Stimulated activated CD8-positive, alpha-beta memory T cell treated with anti-CD3 and anti-CD28 coated beads, Interleukin-12 subunit alpha, Interleukin-12 subunit beta, amount 100 ng/mL, for 1 hour (primary cell): ENCODE measurements around the gene RAC2.
A peak's percentile ranks its signal among the peaks of the same experiment; 100 is the strongest.

ENCODE experiments used
- DNase-seq: peaks from one replicate; pipeline ENCODE4 v3.0.0-alpha.2; 2020; ENCODE audit warnings: low read depth

RAC2 gene

GRCh38 chr22:37244114-37244921 lies at the start of gene RAC2:
Gene RAC2, minus strand, starts transcription at chr22:37244269. Its CDS starts 121 bp downstream, at chr22:37244148.
- DNase-seq, result peak; percentile 86

- no peak for DNase-seq
Measured at GRCh38 chr22:37293172-37293571, 49.1 kb upstream of the RAC2 start.

- no peak for DNase-seq
Measured at GRCh38 chr22:37292641-37293040, 48.6 kb upstream of the RAC2 start.

- DNase-seq, result no peak
Measured at GRCh38 chr22:37291559-37292298, 47.7 kb upstream of the RAC2 start.

- DNase-seq, result no peak
Measured at GRCh38 chr22:37290737-37291136, 46.7 kb upstream of the RAC2 start.

- no peak for DNase-seq
Measured at GRCh38 chr22:37289156-37289735, 45.2 kb upstream of the RAC2 start.

- DNase-seq, result no peak
Measured at GRCh38 chr22:37288521-37288920, 44.5 kb upstream of the RAC2 start.

GRCh38 chr22:37287550-37287951 lies 43.5 kb upstream of the RAC2 start:
- DNase-seq, result no peak

GRCh38 chr22:37285937-37286336 lies 41.9 kb upstream of the RAC2 start:
- DNase-seq, result no peak

GRCh38 chr22:37284805-37285355 lies 40.8 kb upstream of the RAC2 start:
- DNase-seq, result no peak

- no peak for DNase-seq
Measured at GRCh38 chr22:37284126-37284804, 40.2 kb upstream of the RAC2 start.

- no peak for DNase-seq
Measured at GRCh38 chr22:37283393-37283937, 39.4 kb upstream of the RAC2 start.

GRCh38 chr22:37282385-37282677 lies 38.3 kb upstream of the RAC2 start, which contains the start of gene CYTH4:
Gene CYTH4, plus strand, starts transcription at chr22:37282508. Its CDS starts 62 bp downstream, at chr22:37282570.
- peak; percentile 70 for DNase-seq

- DNase-seq, result no peak
Measured at GRCh38 chr22:37281646-37282384, 37.7 kb upstream of the RAC2 start.

GRCh38 chr22:37281195-37281594 lies 37.1 kb upstream of the RAC2 start:
- no peak for DNase-seq

GRCh38 chr22:37280718-37281117 lies 36.6 kb upstream of the RAC2 start:
- DNase-seq, result no peak

GRCh38 chr22:37279331-37280181 lies 35.5 kb upstream of the RAC2 start:
- DNase-seq, result no peak

- DNase-seq, result no peak
Measured at GRCh38 chr22:37278261-37278660, 34.2 kb upstream of the RAC2 start.

- DNase-seq, result no peak
Measured at GRCh38 chr22:37277384-37277783, 33.3 kb upstream of the RAC2 start.

GRCh38 chr22:37276776-37277175 lies 32.7 kb upstream of the RAC2 start:
- no peak for DNase-seq
